ENCODE results near the gene ARHGEF25. TPM values are rescaled to one million over a fixed set of nuclear protein-coding genes. Genes with fewer than 3 reads are reported as not detected.
A peak's percentile ranks its signal among the peaks of the same experiment; 100 is the strongest.

The ARHGEF25 gene
- total and polyA plus RNA-seq, 2 of the 13 experiments (the other 11 are each of a cell fraction or from before 2014, with no cell fraction given): 11.5 to 12.5 TPM

GRCh38 chr12:57632958-57633840 is 22.0 kb downstream of the ARHGEF25 start, which contains the start of gene B4GALNT1 (continued):
- TF ChIP-seq ZNF562 (CRISPR knock-in tag; IDR thresholded peaks at IDR 0.05; ENCODE audit: borderline replicate concordance) (no peak), PCBP2 (optimal IDR thresholded peaks at IDR 0.05; ENCODE audit: low read depth, low read length, poor library complexity, severe bottlenecking) (no peak), ZNF343 (CRISPR knock-in tag; IDR thresholded peaks at IDR 0.05) (no peak), RNF219 (CRISPR knock-in tag; IDR thresholded peaks at IDR 0.05) (no peak), SSRP1 (CRISPR knock-in tag; IDR thresholded peaks at IDR 0.05) (no peak), ZNF224 (CRISPR knock-in tag; IDR thresholded peaks at IDR 0.05) (0 out of 2 replicates have a peak, but pooled peaks have one; percentile 16), FOXO1 (CRISPR knock-in tag; IDR thresholded peaks at IDR 0.05) (no peak), HOXA9 (CRISPR knock-in tag; IDR thresholded peaks at IDR 0.05; ENCODE audit: borderline replicate concordance) (peak; percentile 85; the same call in 1 of the 2 replicates), RELA (CRISPR knock-in tag; IDR thresholded peaks at IDR 0.05) (no peak), ZNF792 (CRISPR knock-in tag; IDR thresholded peaks at IDR 0.05) (0 out of 2 replicates have a peak, but pooled peaks have one; percentile 55), POLR2AphosphoS2 (IDR thresholded peaks at IDR 0.05; ENCODE audit: low read depth, low read length) (no peak), STAT5B (CRISPR knock-in tag; IDR thresholded peaks at IDR 0.05) (no peak), ARHGAP35 (CRISPR knock-in tag; IDR thresholded peaks at IDR 0.05; ENCODE audit: borderline replicate concordance) (no peak), ZNF501 (CRISPR knock-in tag; IDR thresholded peaks at IDR 0.05) (peak; percentile 91), SKI (IDR thresholded peaks at IDR 0.05; ENCODE audit: partially characterized antibody) (no peak), KDM1A (CRISPR knock-in tag; IDR thresholded peaks at IDR 0.05) (no peak), ZBTB37 (CRISPR knock-in tag; IDR thresholded peaks at IDR 0.05) (no peak), TMF1 (CRISPR knock-in tag; IDR thresholded peaks at IDR 0.05; ENCODE audit: low read depth) (0 out of 2 replicates have a peak, but pooled peaks have one; percentile 29), TSC22D2 (CRISPR knock-in tag; IDR thresholded peaks at IDR 0.05; ENCODE audit: borderline replicate concordance) (0 out of 2 replicates have a peak, but pooled peaks have one; percentile 24), MAZ (IDR thresholded peaks at IDR 0.05; ENCODE audit: borderline replicate concordance, low read depth, low read length) (peak; percentile 39; the same call in 1 of the 2 replicates), MAZ (CRISPR knock-in tag; IDR thresholded peaks at IDR 0.05; ENCODE audit: low read depth) (no peak; the same call in 1 of the 2 replicates), HNRNPH1 (optimal IDR thresholded peaks at IDR 0.05; ENCODE audit: low read depth, low read length) (no peak), NR2F1 (CRISPR knock-in tag; IDR thresholded peaks at IDR 0.05) (0 out of 4 replicates have a peak, but pooled peaks of 1 of the 2 experiments have one; percentile 33), ZNF329 (CRISPR knock-in tag; IDR thresholded peaks at IDR 0.05; ENCODE audit: low read depth) (no peak), MED1 (CRISPR knock-in tag; IDR thresholded peaks at IDR 0.05) (no peak), E2F1 (CRISPR knock-in tag; IDR thresholded peaks at IDR 0.05) (peak; percentile 52; the same call in 1 of the 2 replicates), KMT2A (CRISPR knock-in tag; IDR thresholded peaks at IDR 0.05) (peak; percentile 56; the same call in 1 of the 2 replicates)
